ENCODE measurements around the gene SLC16A6.

- no peak for TF ChIP-seq POLR2A (IDR thresholded peaks at IDR 0.05; ENCODE audit: low read depth, low read length)
- no peak for TF ChIP-seq POLR2AphosphoS5 (IDR thresholded peaks at IDR 0.05; ENCODE audit: low read depth, low read length)
Observed at GRCh38 chr17:68298601-68299000, 7.7 kb upstream of the SLC16A6 start.
